Stomach (tissue), 4 donors: ENCODE results near the gene ZMYND8.

Experiments
- EP300 ChIP-seq: sonication (generic); formaldehyde crosslinking; IDR thresholded peaks from one replicate; pipeline ENCODE4 v1.6.1; 2017; ENCODE audit warnings: antibody characterized with exemption
- POLR2A ChIP-seq, 4 donors: fragments of 450-650 bp; IDR thresholded peaks; one replicate each; pipeline ENCODE4 v1.6.1; 2016; ENCODE audit warnings: antibody characterized with exemption in 4 of 4, control low read depth in 2 of 4, mild to moderate bottlenecking in 1 of 4, moderate library complexity in 1 of 4
- POLR2AphosphoS5 ChIP-seq, 3 donors: sonication (generic); formaldehyde crosslinking; IDR thresholded peaks; one replicate each; pipeline ENCODE4 v1.6.1; 2016; ENCODE audit warnings: antibody characterized with exemption in 3 of 3
- TF ChIP-seq, protein P1 (sequence below), 7 experiments: fragments of 450-650 bp in 4 of 7; fragments of 200-600 bp in 3 of 7; sonication (generic) in 3 of 7; IDR thresholded peaks; one replicate each; pipeline ENCODE4 v1.5.1; 2016 to 2019; ENCODE audit warnings: antibody characterized with exemption in 7 of 7, control low read depth in 2 of 7, mild to moderate bottlenecking in 1 of 7

DNA sequence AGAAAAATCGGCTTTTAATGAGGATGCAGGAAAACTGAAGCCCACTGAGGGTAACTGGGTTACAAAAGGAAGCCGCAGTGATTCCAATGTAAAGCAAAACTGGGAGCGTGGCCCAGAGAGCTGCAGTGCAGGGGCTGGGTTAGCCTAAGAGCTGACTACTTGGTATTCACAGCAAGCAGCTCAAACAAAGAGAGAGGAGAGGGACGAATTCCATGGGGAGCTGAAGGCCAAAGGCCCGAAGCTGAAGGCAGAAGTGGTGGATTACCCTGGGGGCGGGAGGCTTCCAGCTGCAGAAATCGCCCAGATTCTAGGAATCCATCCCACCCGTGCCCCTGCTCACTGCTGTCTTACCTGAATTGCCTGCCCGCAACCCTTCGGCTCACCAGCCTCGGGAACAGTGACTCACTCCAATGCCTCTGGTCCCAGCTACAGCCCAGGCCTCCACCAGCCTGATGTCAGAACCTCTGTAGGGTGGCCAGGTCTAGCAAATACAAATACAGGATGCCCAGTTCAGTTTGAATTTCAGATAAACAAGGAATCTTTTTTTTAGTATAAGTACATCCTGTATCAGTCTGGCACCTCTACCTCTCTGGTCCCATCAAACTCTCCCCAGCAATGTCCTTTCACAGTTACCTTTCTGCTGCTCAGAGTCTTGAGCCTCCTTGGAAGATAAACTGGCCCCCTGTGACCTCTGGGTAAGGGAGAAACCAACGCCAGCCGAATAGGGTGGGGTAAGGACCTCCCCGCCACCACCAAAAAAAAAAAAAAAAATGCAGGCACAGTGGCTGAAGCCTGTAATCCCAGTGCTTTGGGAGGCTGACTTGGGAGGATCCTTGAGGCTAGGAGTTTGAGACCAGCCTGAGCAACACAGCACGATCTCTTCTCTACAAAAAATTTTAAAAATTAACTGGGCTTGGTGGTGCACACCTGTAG, 14.6 kb upstream of the ZMYND8 start:
- TF ChIP-seq, protein P1, sequence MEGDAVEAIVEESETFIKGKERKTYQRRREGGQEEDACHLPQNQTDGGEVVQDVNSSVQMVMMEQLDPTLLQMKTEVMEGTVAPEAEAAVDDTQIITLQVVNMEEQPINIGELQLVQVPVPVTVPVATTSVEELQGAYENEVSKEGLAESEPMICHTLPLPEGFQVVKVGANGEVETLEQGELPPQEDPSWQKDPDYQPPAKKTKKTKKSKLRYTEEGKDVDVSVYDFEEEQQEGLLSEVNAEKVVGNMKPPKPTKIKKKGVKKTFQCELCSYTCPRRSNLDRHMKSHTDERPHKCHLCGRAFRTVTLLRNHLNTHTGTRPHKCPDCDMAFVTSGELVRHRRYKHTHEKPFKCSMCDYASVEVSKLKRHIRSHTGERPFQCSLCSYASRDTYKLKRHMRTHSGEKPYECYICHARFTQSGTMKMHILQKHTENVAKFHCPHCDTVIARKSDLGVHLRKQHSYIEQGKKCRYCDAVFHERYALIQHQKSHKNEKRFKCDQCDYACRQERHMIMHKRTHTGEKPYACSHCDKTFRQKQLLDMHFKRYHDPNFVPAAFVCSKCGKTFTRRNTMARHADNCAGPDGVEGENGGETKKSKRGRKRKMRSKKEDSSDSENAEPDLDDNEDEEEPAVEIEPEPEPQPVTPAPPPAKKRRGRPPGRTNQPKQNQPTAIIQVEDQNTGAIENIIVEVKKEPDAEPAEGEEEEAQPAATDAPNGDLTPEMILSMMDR (IDR thresholded peaks at IDR 0.05): no peak
- no peak for TF ChIP-seq EP300
- no peak for TF ChIP-seq POLR2AphosphoS5 (IDR thresholded peaks at IDR 0.05)
- no peak for TF ChIP-seq POLR2A (IDR thresholded peaks at IDR 0.05)
